ENCODE data around the gene RIMBP2.
"Not testable (repeated sequence)": the region's sequence is repeated elsewhere in the genome, so short reads cannot be mapped to it uniquely, and the experiment has no call there.

RIMBP2 gene

DNA sequence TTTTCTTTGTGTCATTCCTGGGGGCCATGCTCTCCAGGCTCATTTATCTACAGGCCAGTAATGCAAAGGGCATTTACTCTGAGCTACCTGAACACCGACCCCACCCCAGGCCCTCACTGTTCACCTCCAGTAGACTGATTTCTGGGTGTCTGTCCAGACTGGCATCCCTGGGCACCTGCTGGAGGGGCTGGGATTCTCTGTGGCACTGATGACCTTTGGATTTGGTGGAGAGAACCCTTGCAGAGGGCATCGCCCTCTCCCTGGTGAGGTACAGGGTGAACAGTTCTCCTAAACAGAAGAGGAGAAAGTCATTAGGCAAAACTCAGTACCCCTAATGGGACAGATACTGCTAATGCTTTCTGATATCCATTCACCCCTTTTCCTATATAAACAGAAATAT, 27.1 kb upstream of the RIMBP2 start:
- in situ Hi-C loops (cut with MboI; ENCODE audit: low pct_unique_long_range_greater_than_20kb, low sequenced_read_pairs): no loop called here
- no peak for DNase-seq

DNA sequence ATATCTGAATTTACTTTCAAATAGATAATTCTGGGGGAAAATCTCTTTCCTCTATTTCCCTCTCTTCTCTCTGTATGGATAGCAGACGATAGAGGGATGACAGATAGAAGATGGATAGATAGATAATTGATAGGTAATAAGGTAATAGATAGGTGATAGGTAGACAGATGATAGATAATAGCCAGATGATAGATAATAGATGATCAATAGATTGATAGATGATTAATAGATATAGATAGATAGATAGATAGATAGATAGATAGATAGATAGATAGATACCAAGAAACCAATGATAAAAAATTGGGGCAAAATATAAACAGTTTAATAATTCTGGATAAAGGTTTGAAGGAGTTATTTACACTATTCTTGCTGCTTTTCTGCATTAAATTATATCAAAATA, 26.6 kb upstream of the RIMBP2 start:
- in situ Hi-C loops (cut with MboI; ENCODE audit: low pct_unique_long_range_greater_than_20kb, low sequenced_read_pairs): no loop called here
- no peak for DNase-seq

DNA sequence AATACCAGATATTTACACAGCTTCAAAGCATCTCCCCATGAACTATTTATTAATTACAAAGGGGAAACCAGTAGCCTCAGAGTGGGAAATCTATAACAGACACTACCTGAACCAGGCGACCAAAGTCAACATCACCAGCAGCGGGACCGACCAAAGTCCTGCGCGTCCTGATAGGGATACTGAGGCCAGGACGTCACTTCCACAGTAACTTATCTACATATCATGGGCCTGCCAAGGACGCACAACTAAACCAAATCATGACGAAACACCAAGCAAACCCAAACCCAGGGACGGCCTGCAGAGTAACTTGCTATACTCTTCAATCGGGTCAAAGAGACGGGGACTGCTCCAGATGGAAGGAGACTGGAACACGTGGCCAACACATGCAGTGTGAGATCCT, 26.0 kb upstream of the RIMBP2 start:
- DNase-seq: no peak
- in situ Hi-C loops (cut with MboI; ENCODE audit: low pct_unique_long_range_greater_than_20kb, low sequenced_read_pairs): no loop called here

GRCh38 chr12:130739571-130739970, 23.5 kb upstream of the RIMBP2 start:
- in situ Hi-C loops (cut with MboI; ENCODE audit: low pct_unique_long_range_greater_than_20kb, low sequenced_read_pairs): no loop called here
- no peak for DNase-seq

DNA sequence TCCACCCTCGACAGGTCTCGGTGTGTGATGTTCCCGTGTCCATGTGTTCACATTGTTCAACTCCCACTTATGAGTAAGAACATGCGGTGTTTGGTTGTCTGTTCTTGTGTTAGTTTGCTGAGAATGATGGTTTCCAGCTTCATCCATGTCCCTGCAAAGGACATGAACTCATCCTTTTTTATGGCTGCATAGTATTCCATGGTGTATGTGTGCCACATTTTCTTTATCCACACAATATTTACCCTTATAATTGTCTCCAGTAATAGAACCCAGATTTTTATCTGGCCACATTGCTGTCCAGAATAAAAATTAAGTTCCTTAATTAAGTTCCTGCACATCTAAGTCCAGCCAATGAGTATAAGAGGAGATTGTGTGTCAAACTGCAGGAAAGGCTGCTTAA, 22.3 kb upstream of the RIMBP2 start:
- in situ Hi-C loops (cut with MboI; ENCODE audit: low pct_unique_long_range_greater_than_20kb, low sequenced_read_pairs); DNase-seq: not testable (repeated sequence)

DNA sequence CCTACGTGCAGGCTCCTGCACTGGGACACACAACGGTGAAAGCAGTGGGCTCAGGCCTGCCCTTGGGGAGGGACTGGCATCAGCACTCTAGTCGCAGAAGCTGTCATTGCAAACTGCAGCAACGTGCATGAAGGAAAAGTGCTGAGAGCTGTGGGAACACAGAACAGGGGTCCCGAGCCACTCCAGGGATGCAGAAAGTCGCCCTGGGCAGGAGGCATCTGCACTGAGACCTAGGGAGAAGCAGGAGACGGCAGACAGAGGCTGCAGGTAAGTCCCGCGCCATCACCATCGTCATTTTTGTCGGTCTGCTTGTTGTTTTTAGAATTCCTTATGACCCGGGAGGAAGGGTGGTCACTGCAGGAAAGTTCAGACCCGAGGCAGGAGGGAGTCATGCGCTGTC, 21.6 kb upstream of the RIMBP2 start:
- no peak for DNase-seq
- in situ Hi-C loops (cut with MboI; ENCODE audit: low pct_unique_long_range_greater_than_20kb, low sequenced_read_pairs): no loop called here

GRCh38 chr12:130729344-130729743, 13.2 kb upstream of the RIMBP2 start:
- DNase-seq: no peak
- in situ Hi-C loops (cut with MboI; ENCODE audit: low pct_unique_long_range_greater_than_20kb, low sequenced_read_pairs): no loop called here

DNA sequence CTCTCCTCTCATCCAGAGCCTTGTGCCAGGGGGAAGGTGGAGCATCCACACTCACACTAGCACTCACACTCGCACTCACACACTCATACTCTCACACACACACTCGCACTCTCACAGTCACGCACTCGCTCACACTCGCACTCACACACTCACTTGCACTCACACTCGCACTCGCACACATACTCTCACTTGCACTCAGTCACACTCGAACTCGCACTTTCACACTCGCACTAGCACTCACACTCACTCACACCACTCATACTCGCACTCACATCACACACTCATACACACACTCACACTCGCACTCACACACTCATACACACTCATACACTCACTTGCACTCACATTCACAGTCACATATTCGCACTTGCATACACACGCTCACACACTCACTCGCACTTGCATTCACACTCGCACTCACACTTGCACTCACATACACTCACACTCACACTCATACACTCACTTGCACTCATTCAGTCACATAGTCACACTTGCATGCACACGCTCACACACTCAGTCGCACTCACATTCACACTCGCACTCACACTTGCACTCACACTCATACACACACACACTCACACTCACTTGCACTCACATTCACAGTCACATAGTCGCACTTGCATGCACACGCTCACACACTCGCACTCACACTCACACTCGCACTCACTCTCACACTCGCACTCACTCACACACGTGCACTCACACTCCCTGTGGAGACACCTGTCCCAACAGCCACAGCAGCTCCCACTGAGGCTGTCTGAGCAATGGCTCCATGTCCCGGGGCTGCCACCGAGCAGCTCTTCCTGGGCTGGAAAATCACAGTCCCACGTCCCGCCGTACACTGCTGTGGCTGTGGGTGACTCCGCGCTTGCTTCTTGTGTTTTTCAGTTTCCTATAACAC, 12.3 kb upstream of the RIMBP2 start:
- in situ Hi-C loops (cut with MboI; ENCODE audit: low pct_unique_long_range_greater_than_20kb, low sequenced_read_pairs): no loop called here
- no peak for DNase-seq

DNA sequence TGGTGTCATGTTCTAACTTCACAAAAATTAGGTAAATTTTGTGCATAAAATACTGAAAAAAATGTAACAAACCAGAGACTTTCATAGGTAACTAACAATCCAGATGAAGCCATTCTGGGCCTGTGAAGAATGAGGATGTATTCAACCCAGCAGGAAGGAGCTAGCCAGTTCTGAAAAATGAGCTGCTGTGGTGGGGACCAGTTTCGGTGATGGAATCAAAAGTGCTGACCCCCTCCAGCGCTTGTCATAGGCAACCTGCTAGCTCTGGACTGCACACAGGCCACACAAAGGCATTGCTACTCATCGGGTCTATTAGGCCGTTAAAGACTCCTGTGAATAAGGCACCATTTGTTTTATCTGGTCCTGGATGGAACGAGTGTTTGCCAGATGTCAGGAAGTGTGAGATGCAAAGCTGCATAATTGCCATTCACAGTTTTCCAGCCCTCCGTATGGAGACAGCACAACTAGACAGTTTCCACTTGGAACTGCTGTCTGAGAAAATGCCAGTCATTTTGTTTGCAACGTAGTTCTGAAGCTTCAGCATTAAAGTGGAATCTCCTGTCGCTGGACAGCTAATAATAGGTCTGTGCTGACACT, 3.3 kb upstream of the RIMBP2 start:
- DNase-seq: no peak
- in situ Hi-C loops (cut with MboI; ENCODE audit: low pct_unique_long_range_greater_than_20kb, low sequenced_read_pairs): no loop called here

GRCh38 chr12:130717752-130718151, 1.7 kb upstream of the RIMBP2 start:
- DNase-seq: no peak
- in situ Hi-C loops (cut with MboI; ENCODE audit: low pct_unique_long_range_greater_than_20kb, low sequenced_read_pairs): no loop called here

DNA sequence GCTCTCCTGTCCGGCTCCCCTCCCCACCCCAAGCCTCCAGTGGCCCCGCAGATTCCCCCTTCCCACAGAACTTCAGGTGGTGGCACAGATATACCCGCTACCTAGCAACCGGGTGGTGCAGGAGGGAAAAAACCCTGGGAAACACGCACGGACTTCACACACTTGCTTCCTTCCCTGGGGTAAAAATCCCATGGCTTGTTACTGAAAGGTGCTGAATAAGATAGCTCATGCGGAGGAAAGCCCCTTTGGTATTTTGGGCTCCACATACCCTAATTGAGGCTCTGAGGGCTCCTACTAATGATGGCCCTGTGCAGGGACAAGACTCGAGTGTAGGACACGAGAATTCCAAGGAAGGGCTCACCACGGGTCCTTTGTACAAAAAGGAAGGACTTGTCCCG, 869 bp upstream of the RIMBP2 start:
- in situ Hi-C loops (cut with MboI; ENCODE audit: low pct_unique_long_range_greater_than_20kb, low sequenced_read_pairs): no loop called here
- DNase-seq: no peak

- DNase-seq: no peak
- in situ Hi-C loops (cut with MboI; ENCODE audit: low pct_unique_long_range_greater_than_20kb, low sequenced_read_pairs): no loop called here
Measured at GRCh38 chr12:130715150-130715997, 725 bp downstream of the RIMBP2 start.

DNA sequence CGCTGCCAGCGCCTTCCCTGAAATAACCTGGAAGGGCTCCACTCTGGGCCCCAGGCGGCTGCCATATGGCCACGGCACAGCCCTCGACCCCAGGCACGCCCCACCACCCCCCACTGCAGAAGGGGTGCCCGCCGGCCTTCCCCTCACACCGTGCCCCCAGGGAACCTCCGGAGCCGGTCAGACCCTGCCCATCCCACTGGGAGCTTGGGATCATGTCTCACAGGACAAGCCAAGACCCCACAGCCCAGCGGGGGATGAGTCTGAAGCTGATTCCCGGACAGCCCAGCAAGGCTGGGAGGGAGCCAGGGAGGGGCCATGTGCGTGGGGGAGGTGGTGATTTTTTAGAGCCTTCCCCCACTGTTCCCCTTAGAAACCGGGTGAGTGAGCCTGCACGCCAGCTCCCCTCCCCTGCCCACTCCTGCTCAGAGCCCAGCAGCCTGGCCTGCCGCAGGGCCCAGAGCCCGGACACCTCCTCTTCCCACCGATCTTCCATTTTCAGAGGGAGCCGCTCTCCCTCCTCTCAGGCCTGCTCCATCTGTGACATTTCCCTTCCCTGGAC, 1.4 kb downstream of the RIMBP2 start:
- in situ Hi-C loops (cut with MboI; ENCODE audit: low pct_unique_long_range_greater_than_20kb, low sequenced_read_pairs): no loop called here
- no peak for DNase-seq

DNA sequence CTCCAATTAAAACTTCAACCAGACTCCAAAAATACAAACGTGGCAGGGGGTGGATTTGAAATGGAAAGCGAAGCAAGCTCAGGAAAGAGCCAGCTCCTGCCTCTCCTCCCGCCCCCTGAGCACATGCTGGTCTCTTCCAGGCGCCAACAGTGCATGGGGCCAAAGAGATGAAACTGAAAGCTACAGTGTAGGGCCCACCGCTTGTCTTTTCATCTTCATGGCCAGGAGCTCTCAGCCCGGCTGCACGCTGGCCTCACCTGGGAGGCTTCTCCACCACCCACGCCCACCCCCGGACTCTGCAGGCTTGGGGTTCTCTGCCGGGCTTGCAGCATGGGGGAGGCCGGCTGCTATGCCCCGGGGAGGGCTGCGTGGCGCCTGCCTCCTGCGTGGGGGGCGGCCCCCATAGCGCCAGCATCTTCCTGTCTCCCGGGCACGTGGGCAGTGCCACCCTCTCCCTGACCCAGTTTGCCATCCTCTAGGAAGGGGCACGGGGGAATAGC, 2.0 kb downstream of the RIMBP2 start:
- in situ Hi-C loops (cut with MboI; ENCODE audit: low pct_unique_long_range_greater_than_20kb, low sequenced_read_pairs): no loop called here
- no peak for DNase-seq

- no peak for DNase-seq
Measured at GRCh38 chr12:130713581-130713991, 2.5 kb downstream of the RIMBP2 start.

DNA sequence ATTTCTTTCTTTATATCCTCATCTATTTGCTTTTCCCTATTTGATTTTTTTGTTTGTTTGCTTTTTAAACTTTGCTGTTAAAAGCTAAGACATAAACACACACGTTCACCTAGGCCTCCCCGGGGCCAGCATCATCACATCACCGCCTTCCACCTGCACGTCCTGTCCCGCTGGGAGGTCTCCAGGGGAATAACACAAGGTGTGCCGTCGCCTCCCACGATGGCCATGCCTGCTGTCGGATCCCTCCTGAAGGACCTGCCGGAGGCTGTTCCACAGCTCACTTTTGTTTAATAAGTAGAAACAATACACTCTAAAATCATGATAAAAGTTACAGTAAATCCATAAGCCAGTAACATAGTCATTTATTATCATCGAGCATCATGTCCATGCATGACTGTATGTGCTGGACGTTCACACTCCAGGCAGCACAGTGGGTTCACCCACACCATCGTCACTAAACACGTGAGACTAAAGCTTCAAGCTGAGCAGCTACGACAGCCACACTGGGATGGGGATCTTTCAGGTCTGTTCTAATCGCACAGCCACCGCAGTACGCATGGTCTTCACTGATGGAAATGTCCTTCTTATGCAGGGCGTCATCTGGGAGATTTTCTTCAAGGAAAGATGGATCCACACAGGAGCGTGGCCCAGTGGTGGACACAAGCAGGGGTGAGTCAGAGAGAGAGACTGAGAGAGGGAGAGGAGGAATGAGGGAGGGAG, 3.6 kb downstream of the RIMBP2 start:
- in situ Hi-C loops (cut with MboI; ENCODE audit: low pct_unique_long_range_greater_than_20kb, low sequenced_read_pairs): no loop called here
- no peak for DNase-seq

More at GRCh38 chr12:130713581-130713991, 2.5 kb downstream of the RIMBP2 start:
- in situ Hi-C loops (cut with MboI; ENCODE audit: low pct_unique_long_range_greater_than_20kb, low sequenced_read_pairs): no loop called here

GRCh38 chr12:130711756-130712155, 4.3 kb downstream of the RIMBP2 start:
- in situ Hi-C loops (cut with MboI; ENCODE audit: low pct_unique_long_range_greater_than_20kb, low sequenced_read_pairs): no loop called here
- DNase-seq: no peak

GRCh38 chr12:130710733-130711080, 5.4 kb downstream of the RIMBP2 start:
- in situ Hi-C loops (cut with MboI; ENCODE audit: low pct_unique_long_range_greater_than_20kb, low sequenced_read_pairs): no loop called here
- no peak for DNase-seq
